Measurements from ENCODE around the gene LYZL1. TPM values are rescaled to one million over a fixed set of nuclear protein-coding genes. Genes with fewer than 3 reads are reported as not detected.

LYZL1 gene
- total and polyA plus RNA-seq, 9 donors, result not detected

DNA sequence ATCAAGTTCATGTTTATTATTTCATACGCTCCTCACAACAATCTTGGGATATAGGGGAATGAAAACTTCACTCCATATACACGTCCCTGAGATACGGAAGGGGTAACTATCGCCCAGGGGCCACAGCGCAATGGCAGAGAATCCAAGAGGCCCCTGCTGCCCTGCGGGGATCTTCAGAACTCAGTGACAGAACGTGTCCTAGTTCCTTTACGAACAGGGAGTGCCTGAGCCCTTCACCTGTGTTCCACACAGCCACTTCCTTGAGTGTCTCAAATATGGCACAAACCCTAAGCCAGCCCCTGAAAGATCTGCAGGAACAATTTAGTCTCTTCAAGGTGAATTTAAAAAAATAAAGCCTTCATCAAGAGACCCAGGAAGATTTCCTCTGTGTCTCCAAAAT lies 25.9 kb downstream of the LYZL1 start:
- Histone ChIP-seq H3K4me3 (no peak overlapping the region), H3K9me3 (no peaks in the 10 kb centered on the region), H3K4me1 (ENCODE audit: insufficient read depth) (peaks cover 2% of the 10 kb centered on the region), H3K36me3 (no peaks in the 10 kb centered on the region), H3K27ac (no peak overlapping the region), H3K27me3 (no peaks in the 10 kb centered on the region)
- intact Hi-C loops (cut with DNase I), result no loop called here
- no peak for DNase-seq
- 88 to 93% (median 91%) methylated on average over 8 of the region's 8 CpGs for WGBS, 3 donors
- TF ChIP-seq EP300 (IDR thresholded peaks at IDR 0.05), result no peak
- TF ChIP-seq, protein P1, sequence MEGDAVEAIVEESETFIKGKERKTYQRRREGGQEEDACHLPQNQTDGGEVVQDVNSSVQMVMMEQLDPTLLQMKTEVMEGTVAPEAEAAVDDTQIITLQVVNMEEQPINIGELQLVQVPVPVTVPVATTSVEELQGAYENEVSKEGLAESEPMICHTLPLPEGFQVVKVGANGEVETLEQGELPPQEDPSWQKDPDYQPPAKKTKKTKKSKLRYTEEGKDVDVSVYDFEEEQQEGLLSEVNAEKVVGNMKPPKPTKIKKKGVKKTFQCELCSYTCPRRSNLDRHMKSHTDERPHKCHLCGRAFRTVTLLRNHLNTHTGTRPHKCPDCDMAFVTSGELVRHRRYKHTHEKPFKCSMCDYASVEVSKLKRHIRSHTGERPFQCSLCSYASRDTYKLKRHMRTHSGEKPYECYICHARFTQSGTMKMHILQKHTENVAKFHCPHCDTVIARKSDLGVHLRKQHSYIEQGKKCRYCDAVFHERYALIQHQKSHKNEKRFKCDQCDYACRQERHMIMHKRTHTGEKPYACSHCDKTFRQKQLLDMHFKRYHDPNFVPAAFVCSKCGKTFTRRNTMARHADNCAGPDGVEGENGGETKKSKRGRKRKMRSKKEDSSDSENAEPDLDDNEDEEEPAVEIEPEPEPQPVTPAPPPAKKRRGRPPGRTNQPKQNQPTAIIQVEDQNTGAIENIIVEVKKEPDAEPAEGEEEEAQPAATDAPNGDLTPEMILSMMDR (IDR thresholded peaks at IDR 0.05), result no peak
- no peak for TF ChIP-seq POLR2A (IDR thresholded peaks at IDR 0.05)

DNA sequence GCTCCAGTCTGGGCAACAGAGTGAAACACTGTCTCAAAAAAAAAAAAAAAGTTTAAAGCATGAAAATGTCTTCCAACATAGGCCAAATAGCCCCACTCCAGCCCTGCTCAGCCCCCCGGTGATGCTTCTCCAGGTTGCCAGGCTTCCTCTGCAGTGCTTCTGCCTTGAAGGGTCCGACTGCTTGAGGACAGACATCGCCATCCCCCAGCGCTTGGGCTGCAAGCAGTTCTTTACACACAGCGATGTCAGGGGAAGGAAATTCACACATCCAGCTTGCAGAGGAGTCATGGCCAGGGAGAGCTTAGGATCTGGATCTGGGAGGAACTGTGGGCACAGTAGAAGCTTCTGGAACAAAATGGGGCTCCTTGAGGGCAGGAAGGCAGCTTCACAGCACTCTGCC lies 26.9 kb downstream of the LYZL1 start:
- Histone ChIP-seq H3K4me3 (no peak overlapping the region), H3K9me3 (no peaks in the 10 kb centered on the region), H3K27ac (no peak overlapping the region), H3K36me3 (no peaks in the 10 kb centered on the region), H3K4me1 (ENCODE audit: insufficient read depth) (peaks cover 4% of the 10 kb centered on the region), H3K27me3 (no peaks in the 10 kb centered on the region)
- intact Hi-C loops (cut with DNase I), result no loop called here
- WGBS, 3 donors, result 88 to 96% (median 91%) methylated on average over 5 of the region's 5 CpGs
- DNase-seq, result no peak
- TF ChIP-seq EP300 (IDR thresholded peaks at IDR 0.05) (no peak), POLR2A (IDR thresholded peaks at IDR 0.05) (no peak)
- TF ChIP-seq, protein P1 (IDR thresholded peaks at IDR 0.05), result no peak

DNA sequence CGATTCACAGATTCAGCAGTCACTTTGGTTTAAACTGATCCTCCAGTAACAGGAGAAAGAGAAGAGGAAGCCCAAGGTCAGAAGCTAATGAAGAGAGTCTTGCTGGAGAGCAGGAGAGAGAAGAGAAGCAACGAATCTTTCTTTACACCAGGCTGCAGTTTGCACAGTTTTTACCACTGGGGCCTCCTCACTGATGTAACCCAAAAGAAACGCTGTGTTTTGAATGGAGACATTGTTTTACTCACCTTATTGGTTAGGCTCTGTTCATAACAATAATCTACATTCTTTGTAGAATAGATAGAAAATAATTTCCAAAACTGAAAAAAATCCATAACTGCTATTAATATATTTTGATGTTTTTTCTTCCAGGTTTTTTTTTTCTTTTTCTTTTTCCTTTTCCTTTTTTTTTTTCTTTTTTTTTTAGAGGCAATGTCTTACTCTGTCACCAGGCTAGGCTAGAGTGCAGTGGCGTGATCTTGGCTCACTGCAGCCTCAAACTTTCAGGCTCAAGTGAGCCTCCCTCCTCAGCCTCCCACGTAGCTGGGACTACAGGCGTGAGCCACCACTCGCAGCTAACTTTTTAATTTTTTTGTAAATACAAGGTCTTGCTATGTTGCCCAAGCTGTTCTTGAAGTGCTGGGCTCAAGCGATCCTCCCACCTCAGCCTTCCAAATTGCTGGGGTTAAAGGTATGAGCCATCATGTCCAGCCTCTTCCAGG lies 27.6 kb downstream of the LYZL1 start:
- no peaks in the 10 kb centered on the region for H3K27me3 ChIP-seq
- TF ChIP-seq EP300 (IDR thresholded peaks at IDR 0.05), result no peak
- TF ChIP-seq, protein P1 (IDR thresholded peaks at IDR 0.05), result no peak
- TF ChIP-seq POLR2A (IDR thresholded peaks at IDR 0.05), result no peak
- DNase-seq, result no peak
- intact Hi-C loops (cut with DNase I), result no loop called here
- peaks cover 4% of the 10 kb centered on the region for H3K4me1 ChIP-seq (ENCODE audit: insufficient read depth)
- H3K4me3 ChIP-seq, result no peak overlapping the region
- no peaks in the 10 kb centered on the region for H3K36me3 ChIP-seq
- no peaks in the 10 kb centered on the region for H3K9me3 ChIP-seq
- H3K27ac ChIP-seq, result no peak overlapping the region
- 77 to 85% (median 81%) methylated on average over 8 of the region's 8 CpGs for WGBS, 3 donors

DNA sequence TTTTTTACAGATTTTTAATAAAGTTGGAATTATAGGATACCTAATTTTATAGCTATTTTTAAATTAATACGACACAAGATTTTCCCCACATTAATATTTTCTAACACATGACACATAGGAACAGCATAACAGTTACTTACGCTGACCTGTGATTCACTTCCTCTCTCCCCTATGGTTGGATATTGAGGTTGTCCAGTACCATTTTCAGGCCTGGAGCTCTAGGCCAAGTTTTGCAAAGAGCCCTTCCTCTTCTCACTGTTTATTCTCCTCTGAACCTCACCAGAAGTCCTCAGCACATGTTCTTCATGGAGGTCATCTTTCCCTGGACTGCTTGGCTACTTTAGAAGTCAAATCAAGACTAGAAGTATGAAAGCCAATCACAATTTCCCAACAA lies 28.2 kb downstream of the LYZL1 start:
- Histone ChIP-seq H3K36me3 (no peaks in the 10 kb centered on the region), H3K27me3 (no peaks in the 10 kb centered on the region), H3K9me3 (no peaks in the 10 kb centered on the region), H3K4me1 (ENCODE audit: insufficient read depth) (peaks cover 4% of the 10 kb centered on the region), H3K27ac (no peak overlapping the region), H3K4me3 (no peak overlapping the region)
- WGBS, 3 donors, result 90 to 98% (median 98%) methylated on average over 2 of the region's 2 CpGs
- intact Hi-C loops (cut with DNase I), result no loop called here
- DNase-seq, result no peak
- TF ChIP-seq, protein P1 (IDR thresholded peaks at IDR 0.05), result no peak
- TF ChIP-seq EP300 (IDR thresholded peaks at IDR 0.05), result no peak
- no peak for TF ChIP-seq POLR2A (IDR thresholded peaks at IDR 0.05)

Measured in ovary (tissue), 9 donors.